M059J (cell line): ENCODE results near the gene RNU5B-1. TPM values are rescaled to one million over a fixed set of nuclear protein-coding genes. Genes with fewer than 3 reads are reported as not detected.
"Not testable (repeated sequence)": the region's sequence is repeated elsewhere in the genome, so short reads cannot be mapped to it uniquely, and the experiment has no call there.

Experiments used
- DNase-seq: peaks from one replicate; pipeline ENCODE4 v3.0.0-alpha.2; 2012; ENCODE audit warnings: low read depth
- total RNA-seq: library from RNA; depleted of rRNA; stranded (reverse); fragments of >200 nt; shearing (Covaris generic); gene quantifications from 2 replicates; pipeline ENCODE4 v1.2.3, GENCODE V29; 2014; rRNA removed

RNU5B-1 gene
- total RNA-seq, 1 experiment from 2014 or later = not detected

- DNase-seq = no peak
Observed at GRCh38 chr15:65343374-65343981, 39.0 kb downstream of the RNU5B-1 start.

DNA sequence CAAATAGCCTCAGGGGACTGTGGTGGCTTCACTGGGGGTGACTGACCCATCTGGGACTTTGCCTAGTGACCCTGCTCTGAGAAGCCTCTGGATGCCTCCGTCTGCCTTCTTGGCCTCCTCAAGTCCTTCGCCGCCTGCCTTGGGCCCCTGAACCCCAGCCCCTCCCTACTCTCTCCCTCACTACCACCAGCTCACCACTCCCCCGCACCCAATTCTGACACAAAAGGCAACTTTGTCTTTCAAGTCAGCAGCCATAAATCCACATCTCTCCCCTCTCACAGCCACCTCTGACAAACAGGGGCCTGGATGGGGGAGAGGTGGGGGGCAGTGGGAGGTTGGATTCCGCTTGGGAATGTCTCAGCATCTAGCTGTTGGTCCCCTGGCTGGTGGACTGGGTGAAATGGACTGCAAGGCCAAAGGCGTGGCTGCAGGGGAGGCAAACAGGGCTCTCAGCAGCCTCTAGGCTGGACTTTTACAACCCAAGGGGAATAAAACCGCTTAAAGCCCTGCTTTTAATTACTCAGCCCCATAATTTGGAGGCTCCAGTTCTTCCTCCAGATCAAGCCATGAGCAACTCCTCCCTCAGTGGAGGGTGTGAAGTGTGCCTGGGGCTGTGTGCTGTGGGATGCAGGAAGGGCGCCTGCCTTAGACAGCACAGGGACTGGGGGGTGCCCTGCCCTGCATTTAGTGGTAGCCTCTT lies 39.9 kb downstream of the RNU5B-1 start:
- no peak for DNase-seq

GRCh38 chr15:65344914-65345275 lies 40.4 kb downstream of the RNU5B-1 start:
- no peak for DNase-seq

DNA sequence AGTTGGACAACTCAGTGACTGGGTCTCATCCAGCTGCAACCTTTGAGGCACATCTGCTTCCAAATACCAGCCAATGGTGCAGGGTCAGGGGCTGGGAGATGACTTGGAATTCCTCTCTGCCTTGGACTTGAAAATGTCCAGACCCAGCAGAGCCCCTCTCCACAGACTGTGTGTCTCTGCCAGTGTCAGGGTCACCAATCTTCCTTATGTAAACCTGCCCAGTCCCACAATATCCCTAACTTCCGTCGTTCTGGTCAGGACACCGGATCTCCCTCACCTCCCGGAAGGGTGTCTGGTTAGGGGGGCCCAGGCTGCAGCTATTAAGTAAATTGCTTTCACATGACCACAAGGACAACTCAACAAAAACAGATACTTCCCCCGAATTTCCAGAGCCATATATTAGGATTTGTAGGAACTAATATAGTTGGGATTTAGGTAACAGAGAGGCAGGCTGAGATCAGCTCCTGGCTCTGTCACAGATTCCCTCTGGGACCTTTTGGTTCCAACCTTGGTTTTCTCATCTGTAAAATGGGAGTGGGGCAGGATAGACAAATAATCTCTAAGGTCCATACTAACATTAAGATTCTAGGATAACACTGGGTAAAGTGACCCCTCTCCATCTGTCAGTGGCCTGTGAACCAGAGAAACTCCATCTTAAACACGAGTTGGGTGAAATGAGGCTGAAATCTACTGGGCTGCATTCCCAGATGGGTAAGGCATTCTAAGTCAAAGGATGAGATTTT lies 42.5 kb downstream of the RNU5B-1 start:
- no peak for DNase-seq

DNA sequence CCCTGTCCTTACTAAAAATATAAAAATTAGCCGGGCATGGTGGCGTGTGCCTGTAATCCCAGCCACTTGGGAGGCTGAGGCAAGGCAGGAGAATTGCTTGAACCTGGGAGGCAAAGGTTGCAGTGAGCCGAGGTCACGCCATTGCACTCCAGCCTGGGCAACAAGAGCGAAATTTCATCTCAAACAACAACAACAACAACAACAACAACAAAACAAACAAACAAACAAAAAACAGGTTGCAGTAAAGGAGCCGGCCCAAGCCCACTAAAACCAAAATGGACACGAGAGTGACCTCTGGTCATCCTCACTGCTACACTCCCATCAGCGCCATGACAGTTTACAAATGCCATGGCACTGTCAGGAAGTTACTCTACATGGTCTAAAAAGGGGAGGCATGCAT lies 43.3 kb downstream of the RNU5B-1 start:
- DNase-seq = not testable (repeated sequence)

GRCh38 chr15:65349338-65349737 lies 44.9 kb downstream of the RNU5B-1 start:
- DNase-seq = no peak

- DNase-seq = not testable (repeated sequence)
Observed at GRCh38 chr15:65351972-65352371, 47.5 kb downstream of the RNU5B-1 start.

Other genes with a start within 250 kb of the RNU5B-1 start
- not detected in 2 replicates for gene RASL12, start 236.7 kb upstream of the RNU5B-1 start, total RNA-seq
- not detected in 2 replicates for gene KBTBD13, start 227.9 kb upstream of the RNU5B-1 start, total RNA-seq
- 0.10 and 0.12 TPM in 2 replicates for gene UBAP1L, start 189.5 kb upstream of the RNU5B-1 start, total RNA-seq
- gene PDCD7, start 170.9 kb upstream of the RNU5B-1 start, total RNA-seq = 9.2 and 14.5 TPM in 2 replicates
- 22.7 and 27.7 TPM in 2 replicates for gene CLPX, start 119.3 kb upstream of the RNU5B-1 start, total RNA-seq
- 0.02 TPM in 1 of 2 replicates, not detected in the other for gene CILP, start 93.2 kb upstream of the RNU5B-1 start, total RNA-seq
- 7.1 and 14.8 TPM in 2 replicates for gene PARP16, start 17.8 kb upstream of the RNU5B-1 start, total RNA-seq
- not detected in 2 replicates for gene RNU5A-1, start 8.6 kb upstream of the RNU5B-1 start, total RNA-seq
- not detected in 2 replicates for gene IGDCC3, start 73.3 kb downstream of the RNU5B-1 start, total RNA-seq
- 0.10 and 0.15 TPM in 2 replicates for gene IGDCC4, start 118.3 kb downstream of the RNU5B-1 start, total RNA-seq
- 16.4 and 29.2 TPM in 2 replicates for gene DPP8, start 213.0 kb downstream of the RNU5B-1 start, total RNA-seq
- gene HACD3, start 225.8 kb downstream of the RNU5B-1 start, total RNA-seq = 104 and 120 TPM in 2 replicates